Activated gamma-delta T cell treated with Interleukin-2 at 50 U/mL for 16 hours (primary cell): ENCODE results near the gene POLR3G.

Experiments used
- DNase-seq: peaks from one replicate; pipeline ENCODE4 v3.0.0-alpha.2; 2020

Gene POLR3G

DNA sequence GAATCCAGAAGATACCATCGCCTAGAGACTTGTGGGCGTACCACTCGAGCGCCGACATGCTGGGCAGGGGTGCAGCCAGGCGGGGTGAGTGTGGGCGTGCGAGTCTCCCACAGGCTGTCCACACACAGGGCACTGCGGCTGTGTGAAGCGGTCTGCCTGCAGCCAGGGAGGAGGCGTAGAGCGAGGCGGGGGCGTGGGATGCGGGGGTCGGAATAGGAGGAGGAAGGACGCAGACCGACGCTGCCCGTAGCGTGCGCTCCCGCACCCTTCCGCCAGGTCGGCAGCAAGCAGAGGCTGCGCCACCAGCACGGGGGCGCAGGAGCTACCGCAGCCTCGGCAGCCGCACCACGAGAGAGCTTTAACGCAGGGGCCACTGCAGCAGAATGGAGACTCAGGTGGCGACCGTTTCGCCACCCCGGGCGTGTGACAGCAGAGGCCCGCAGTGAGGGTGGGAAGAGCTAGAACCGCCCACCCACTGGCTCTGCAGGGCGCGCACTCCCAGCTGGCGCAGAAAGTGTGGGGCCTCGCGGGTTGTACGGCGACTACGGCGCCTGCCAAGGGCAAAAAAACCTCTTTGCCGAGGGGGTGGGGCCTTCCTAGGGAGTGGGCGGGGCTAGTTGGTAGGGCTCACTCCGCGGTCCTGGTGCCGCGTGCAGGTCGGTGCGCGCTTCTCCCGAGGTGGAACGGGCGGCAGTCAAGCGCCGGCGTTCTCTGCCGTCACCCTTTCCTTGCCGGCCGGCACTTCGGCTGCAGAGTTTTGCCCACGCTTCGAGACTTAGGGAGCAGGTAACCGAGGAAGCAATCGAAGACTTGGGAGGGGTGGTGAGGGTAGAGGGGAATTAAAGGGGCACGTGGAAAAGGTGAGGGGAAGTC, at the start of gene POLR3G, which contains the start of gene MBLAC2:
POLR3G (plus strand) TSS at position 630 of the 873 bp plus-strand sequence. CDS start 10,704 bp downstream, outside the sequence.
MBLAC2 (minus strand) TSS at position 537 of the 873 bp plus-strand sequence; CDS start at position 58, 479 bp downstream.
- DNase-seq, result peak; percentile 92

DNA sequence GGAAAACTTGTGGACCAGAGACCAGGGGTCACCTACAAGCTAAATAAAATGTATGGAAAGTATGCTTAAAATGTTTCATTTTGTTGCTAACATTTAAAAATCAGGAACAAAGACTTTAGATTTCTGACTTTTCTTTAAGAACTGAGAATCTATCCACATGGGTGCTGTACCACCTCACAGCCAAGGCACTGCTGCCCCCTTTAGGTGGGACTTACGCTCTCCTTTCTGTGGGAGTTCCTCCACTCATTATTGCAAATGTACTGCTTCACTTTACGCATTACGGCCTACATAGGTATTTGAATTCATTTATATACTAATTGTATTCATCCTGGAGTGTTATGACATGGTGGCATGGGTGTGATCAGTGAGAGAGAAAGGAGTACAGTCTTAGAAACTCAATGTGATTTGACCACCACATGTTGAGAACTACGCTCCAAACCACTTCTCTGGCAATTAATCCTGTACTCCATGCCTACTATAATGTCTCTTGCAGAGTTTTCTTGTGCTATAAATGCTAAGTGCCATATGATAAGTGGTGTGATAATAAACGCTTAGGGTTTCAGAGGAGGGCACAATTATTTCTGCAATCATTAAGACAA, 40.4 kb upstream of the POLR3G start:
- DNase-seq, result peak; percentile 34

- DNase-seq, result no peak
Measured at GRCh38 chr5:90437663-90438062, 37.0 kb upstream of the POLR3G start.

DNA sequence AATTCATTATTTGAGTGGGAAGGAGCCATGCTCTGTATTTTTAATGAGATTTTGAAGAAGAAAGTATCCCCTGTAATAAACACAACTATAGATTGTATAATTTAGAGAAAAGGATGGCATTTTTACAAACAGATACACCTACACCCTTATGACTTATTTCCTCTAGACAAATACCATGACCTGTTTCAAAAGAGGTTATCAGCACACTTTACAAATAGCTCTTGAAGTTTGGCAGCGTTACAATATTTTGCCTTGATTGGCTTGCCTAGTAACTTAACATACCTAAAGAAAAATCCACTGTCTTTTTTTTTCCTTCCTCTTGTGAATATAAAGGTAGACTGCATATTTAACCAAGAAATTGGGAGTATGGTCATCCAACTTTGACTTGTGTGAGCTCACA, 36.6 kb upstream of the POLR3G start:
- no peak for DNase-seq

DNA sequence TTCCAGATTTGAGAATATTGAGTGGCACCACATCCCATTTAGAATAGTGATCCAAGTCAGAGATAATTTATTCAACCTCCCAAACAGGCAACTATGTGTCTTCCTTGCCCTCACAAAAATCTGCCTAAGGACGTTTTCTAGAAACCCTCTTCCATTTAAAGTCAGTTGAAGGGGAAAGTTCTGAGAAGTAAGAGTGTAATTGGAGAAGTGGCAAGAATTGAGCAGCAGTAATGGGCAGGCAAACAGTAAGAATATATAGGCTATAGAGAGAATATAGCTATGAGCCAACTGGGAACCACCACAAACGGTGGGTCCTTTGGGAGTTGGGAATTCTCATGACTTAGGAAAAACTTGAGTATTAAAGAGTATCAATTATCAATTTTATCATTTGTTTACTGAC, 34.0 kb upstream of the POLR3G start:
- no peak for DNase-seq

DNA sequence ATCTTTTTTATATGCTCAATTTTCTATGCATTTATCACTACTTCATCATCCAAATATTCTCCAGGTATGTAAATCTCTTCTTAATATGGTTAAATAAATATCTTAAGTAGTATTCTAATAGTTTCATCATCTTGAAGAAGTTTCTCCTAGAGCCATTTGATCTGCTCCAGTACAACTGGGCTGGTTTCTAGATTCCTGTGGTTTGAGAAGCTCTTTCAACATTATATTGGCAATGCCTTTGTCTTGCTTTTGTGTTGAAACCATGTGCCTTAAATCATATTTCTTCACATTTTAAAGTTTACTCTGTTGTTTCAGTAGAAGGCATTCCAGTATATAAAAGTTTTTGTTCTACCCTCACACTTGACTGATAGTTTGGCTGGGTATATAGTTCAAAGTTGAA, 27.7 kb upstream of the POLR3G start:
- DNase-seq, result no peak

- DNase-seq, result no peak
Measured at GRCh38 chr5:90461288-90461687, 13.4 kb upstream of the POLR3G start.

DNA sequence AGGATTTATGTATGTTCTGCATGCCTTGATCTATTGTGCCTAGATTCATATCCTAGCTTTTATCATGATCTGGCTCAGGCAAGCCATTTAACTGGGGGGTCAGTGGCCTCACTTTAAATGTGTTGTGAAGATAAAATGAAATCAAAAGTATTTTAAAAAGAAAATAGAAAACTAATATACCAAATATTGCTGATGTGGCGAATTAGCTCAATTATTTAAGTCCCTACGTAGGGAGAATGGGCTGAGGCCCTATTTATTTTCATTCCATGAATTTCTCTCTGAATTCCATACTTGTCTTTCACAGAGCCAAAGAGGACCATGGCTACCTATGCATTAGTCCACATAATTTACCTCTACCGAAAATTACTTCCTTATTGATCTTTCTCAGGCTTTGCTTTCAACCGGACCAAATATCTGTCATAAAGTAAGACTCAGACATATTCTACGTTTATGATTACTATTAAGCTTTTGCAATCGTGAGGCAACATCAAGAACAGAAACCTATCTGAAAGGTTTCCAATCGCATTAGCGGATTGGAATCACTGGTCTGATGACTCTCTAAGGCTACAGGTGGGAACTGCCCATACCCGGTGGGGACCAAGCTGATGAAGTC, 1.8 kb upstream of the POLR3G start:
- DNase-seq, result no peak

DNA sequence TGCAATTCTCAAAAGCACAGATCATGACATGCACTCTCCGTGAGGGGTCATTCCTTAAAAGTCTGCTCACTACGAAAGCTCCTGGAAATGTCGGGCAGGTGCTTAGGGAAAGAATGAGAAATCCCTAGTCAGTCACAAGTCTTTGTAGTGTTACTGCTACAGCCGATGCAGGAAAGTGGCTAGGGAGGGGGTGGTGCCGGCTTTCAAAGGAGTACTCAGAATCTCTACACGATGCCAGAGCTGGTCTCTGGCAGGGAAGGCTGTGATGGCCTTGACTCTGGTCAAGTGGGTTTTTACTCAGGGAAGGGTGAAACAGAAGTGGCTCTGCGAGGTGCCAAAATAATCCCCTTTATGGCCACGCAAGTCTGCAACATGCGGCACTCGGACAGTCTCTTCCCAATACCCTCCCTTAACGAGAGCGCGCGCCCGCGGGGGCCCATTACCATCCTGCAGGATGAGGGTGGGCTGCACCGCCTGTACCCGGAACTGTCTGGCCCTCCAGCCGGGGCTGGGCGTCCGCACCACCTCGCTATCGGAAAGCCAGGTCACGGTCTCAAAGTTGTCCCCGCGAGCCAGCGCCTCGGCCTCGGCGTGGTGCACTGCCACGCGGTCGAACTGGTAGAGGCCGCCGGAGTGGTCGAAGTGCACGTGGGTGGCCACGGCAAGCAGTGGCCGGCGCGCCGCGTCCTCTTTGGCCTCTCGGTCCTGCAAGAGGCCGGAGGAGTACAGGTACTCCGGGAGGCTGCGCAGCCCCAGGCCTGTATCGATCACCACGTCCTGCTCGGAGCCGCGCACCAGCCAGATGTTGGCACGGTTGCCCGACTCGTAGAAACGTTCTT, 1.0 kb upstream of the POLR3G start:
- peak; percentile 17 for DNase-seq

- no peak for DNase-seq
Measured at GRCh38 chr5:90475436-90475980, 844 bp downstream of the POLR3G start.

GRCh38 chr5:90476391-90476790, 1.7 kb downstream of the POLR3G start:
- no peak for DNase-seq

DNA sequence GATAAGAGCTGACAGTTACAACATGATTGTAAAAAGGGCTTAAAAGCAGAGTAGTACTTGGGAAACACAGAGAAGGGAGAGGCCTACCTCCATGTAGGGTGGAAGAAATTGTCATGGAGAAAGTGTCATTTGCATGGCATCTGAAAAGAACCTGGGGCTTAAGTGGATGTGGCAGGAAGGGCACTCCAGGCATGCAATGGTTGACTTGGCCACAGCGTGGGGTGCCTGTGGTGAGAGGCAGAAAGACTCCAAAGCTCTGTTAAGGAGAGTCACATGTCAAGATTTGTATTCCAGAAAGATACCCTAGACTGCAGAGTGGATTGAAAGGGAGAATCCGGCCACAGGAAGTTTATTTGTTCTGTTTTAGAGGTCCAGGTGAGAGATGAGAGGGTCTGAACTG, 2.4 kb downstream of the POLR3G start:
- DNase-seq, result no peak

DNA sequence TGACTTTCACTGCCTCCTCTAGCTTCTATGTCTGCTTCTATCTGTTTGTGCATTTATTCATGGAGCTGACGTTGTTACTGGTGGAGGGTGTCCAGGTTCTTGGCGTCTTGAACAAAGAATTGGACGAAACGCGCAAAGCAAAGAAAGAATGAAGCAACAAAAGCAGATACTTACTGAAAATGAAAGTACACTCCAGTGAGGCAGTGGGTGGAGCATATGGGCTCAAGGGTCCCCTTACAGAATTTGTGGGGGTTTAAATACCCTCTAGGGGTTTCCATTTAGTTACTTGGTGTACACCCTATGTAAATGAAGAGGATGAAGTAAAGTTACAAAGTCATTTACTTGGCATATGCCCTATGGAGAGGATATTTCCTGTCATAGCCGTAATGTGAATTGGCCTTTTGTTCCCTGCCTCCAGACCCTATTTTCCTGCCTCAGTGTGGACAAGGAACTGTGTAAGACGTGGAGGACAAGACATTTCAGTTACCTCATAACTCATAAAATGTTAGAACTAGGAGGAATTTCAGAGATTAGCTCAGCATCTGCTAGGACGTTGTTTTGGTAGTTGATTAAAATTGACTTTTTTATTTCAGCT, 3.1 kb downstream of the POLR3G start:
- DNase-seq, result no peak

GRCh38 chr5:90479611-90480385, 5.1 kb downstream of the POLR3G start:
- DNase-seq, result no peak

DNA sequence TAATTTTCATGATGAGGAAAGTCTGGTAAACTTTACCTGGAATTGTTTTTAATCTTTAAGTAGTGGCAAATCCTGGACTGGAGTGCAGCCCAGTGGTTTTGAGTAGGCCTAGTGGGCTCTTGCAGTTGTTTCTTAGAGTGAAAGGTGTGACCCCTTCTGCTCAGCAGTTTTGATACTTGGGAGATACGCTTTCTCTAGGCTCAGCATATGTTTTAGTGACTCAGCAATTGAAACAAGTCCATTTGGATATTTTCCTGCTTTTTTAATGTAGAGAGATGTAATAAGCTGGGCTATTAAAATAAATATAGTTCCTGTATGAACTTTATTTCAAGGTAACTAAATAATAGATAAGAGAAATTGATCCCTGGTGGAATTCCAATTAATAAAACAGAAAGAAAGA, 6.0 kb downstream of the POLR3G start:
- no peak for DNase-seq

DNA sequence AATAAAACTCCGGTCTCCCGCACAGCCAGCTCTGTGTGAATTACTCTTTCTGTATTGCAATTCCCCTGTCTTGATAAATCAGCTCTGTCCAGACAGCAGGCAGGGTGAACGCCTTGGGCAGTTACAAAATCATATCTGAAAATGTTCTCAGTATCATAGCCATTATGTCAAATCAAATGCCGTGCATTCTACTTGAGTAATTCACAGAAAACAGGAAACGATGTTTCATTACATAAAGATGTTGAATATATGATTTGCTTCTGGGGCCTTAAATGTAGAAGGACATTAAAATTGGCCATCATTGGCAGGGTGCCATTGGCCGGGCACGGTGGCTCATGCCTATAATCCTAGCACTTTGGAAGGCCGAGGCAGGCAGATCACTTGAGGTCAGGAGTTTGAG, 8.5 kb downstream of the POLR3G start:
- no peak for DNase-seq

DNA sequence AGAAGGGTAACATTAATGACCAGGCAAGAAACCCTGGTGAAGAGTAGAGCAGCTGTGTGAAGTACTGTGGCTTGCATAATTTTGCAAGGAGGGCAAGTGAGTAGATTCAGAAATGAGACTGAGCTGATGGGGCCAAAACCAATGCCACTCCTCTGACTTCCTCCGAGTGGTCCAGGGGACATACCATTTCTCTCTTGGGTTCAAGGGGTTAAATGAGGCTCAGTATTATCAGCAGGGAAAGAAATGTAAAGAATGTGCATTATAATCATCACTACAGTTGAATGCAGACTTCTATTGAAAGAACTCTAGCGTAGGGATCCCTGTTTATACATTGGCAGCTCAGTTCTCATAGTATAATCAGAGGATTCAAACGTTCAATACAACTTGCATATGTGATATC, 9.9 kb downstream of the POLR3G start:
- no peak for DNase-seq

- DNase-seq, result no peak
Measured at GRCh38 chr5:90488791-90489190, 14.1 kb downstream of the POLR3G start.

DNA sequence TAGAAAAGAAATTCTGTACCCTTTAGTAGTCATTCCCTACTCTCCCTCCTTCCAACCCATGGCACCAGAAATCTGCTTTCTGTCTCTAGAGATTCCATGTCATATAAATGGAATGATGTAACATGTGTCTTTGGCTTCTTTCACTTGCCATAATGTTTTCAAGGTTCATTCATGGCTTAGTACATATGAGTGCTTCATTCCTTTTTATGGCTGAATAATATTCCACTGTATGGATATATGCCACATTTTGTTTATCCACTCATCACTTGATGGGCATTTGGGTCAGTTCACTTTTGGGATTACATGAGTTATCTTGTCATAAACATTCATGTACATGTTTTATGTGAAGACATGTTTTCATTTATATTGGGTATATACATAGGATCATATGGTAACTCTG, 19.4 kb downstream of the POLR3G start:
- DNase-seq, result no peak

- no peak for DNase-seq
Measured at GRCh38 chr5:90495146-90495545, 20.5 kb downstream of the POLR3G start.

GRCh38 chr5:90503596-90503995, 28.9 kb downstream of the POLR3G start:
- DNase-seq, result no peak
